SK-N-SH (cell line): ENCODE results near the gene ZC3H4. TPM values are rescaled to one million over a fixed set of nuclear protein-coding genes. Genes with fewer than 3 reads are reported as not detected.
A peak's percentile ranks its signal among the peaks of the same experiment; 100 is the strongest.

Experiments
- CTCF ChIA-PET: fragments of 300-600, 350-600 bp; formaldehyde crosslinking; extraction: SDS; loops from one replicate; lab custom pipeline; 2021; lab: Yijun Ruan, JAX
- POLR2A ChIA-PET: fragments of 350-600 bp; sonication (Branson Sonifier 250); formaldehyde crosslinking; extraction: SDS; loops from one replicate; lab custom pipeline; 2020; ENCODE audit warnings: antibody characterized with exemption, inconsistent platforms; lab: Yijun Ruan, JAX
- DNase-seq: peaks from one replicate; pipeline ENCODE4 v3.0.0; 2012
- H2AFZ ChIP-seq: fragments of 200-600 bp; sonication (generic); 2 replicates; pipeline ENCODE4 v1.8.1; 2016; ENCODE audit warnings: antibody characterized with exemption, mild to moderate bottlenecking, low read depth
- H3F3A ChIP-seq: fragments of 200-600 bp; sonication (generic); replicated peaks from 2 replicates; pipeline ENCODE3; 2016; ENCODE audit warnings: antibody characterized with exemption, mild to moderate bottlenecking; ENCODE audit not compliant: insufficient read depth
- H3K27ac ChIP-seq, 2 experiments: fragments of 200-500 bp in 1 of 2; fragments of 200-600 bp in 1 of 2; sonication (Bioruptor generic) in 1 of 2; sonication (generic), shearing (Covaris generic) in 1 of 2; 2 replicates each; pipeline versions ENCODE4 v1.5.1 to v1.6.1; 2014 to 2016; ENCODE audit warnings: low read depth in 2 of 2, inconsistent platforms in 1 of 2, low read length in 1 of 2, mild to moderate bottlenecking in 1 of 2, mixed read lengths in 1 of 2
- H3K27me3 ChIP-seq: fragments of 200-600 bp; sonication (generic), shearing (Covaris generic); 2 replicates; pipeline ENCODE4 v1.6.1; 2016; ENCODE audit warnings: mixed run types; ENCODE audit not compliant: insufficient read depth
- H3K36me3 ChIP-seq, 2 experiments: fragments of 200-500 bp in 1 of 2; fragments of 200-600 bp in 1 of 2; sonication (Bioruptor generic) in 1 of 2; sonication (generic) in 1 of 2; replicated peaks in 1 of 2; 2 replicates each; pipeline versions ENCODE3 to v1.5.1; 2014 to 2016; ENCODE audit warnings: low read length in 1 of 2, mild to moderate bottlenecking in 1 of 2; ENCODE audit not compliant: insufficient read depth in 2 of 2, control insufficient read depth in 1 of 2
- H3K4me1 ChIP-seq, 2 experiments: fragments of 200-500 bp in 1 of 2; fragments of 200-600 bp in 1 of 2; sonication (Bioruptor generic) in 1 of 2; sonication (generic), shearing (Covaris generic) in 1 of 2; 2 replicates each; pipeline versions ENCODE4 v1.5.1 to v1.6.1; 2014 to 2016; ENCODE audit warnings: low read depth in 1 of 2, low read length in 1 of 2, mixed run types in 1 of 2; ENCODE audit not compliant: insufficient read depth in 2 of 2, control insufficient read depth in 1 of 2
- H3K4me2 ChIP-seq: fragments of 200-600 bp; sonication (generic), shearing (Covaris generic); 2 replicates; pipeline ENCODE4 v1.6.1; 2017; ENCODE audit warnings: mixed run types
- H3K4me3 ChIP-seq, 2 experiments: fragments of 200-500 bp in 1 of 2; fragments of 200-600 bp in 1 of 2; sonication (Bioruptor generic) in 1 of 2; sonication (generic), shearing (Covaris generic) in 1 of 2; 2 replicates each; pipeline versions ENCODE4 v1.5.1 to v1.8.1; 2014 to 2016; ENCODE audit warnings: low read depth in 2 of 2, inconsistent platforms in 1 of 2, low read length in 1 of 2, mild to moderate bottlenecking in 1 of 2, mixed read lengths in 1 of 2, moderate library complexity in 1 of 2
- H3K79me2 ChIP-seq: fragments of 200-600 bp; sonication (generic); 2 replicates; pipeline ENCODE4 v1.8.1; 2017; ENCODE audit warnings: mild to moderate bottlenecking; ENCODE audit not compliant: insufficient read depth
- H3K9ac ChIP-seq: fragments of 200-600 bp; sonication (generic); 2 replicates; pipeline ENCODE4 v1.6.1; 2017; ENCODE audit warnings: mixed run types
- H3K9me2 ChIP-seq: fragments of 200-600 bp; sonication (generic); 2 replicates; pipeline ENCODE4 v1.6.1; 2017; ENCODE audit warnings: mixed run types
- H3K9me3 ChIP-seq: fragments of 200-600 bp; sonication (generic); 2 replicates; pipeline ENCODE4 v1.6.1; 2017; ENCODE audit warnings: mixed run types, mild to moderate bottlenecking, moderate library complexity
- H4K20me1 ChIP-seq: fragments of 200-600 bp; sonication (generic); 2 replicates; pipeline ENCODE4 v1.6.1; 2017; ENCODE audit warnings: mild to moderate bottlenecking, mixed run types; ENCODE audit not compliant: insufficient read depth
- FOXJ3 ChIP-seq: sonication (generic); formaldehyde crosslinking; IDR thresholded peaks from 2 replicates; pipeline ENCODE4 v1.5.1; 2020; ENCODE audit warnings: mild to moderate bottlenecking, missing genetic modification reagents
- GATA2 ChIP-seq: sonication (generic); formaldehyde crosslinking; IDR thresholded peaks from 2 replicates; pipeline ENCODE4 v1.5.0; 2020; ENCODE audit warnings: mild to moderate bottlenecking, missing genetic modification reagents
- MEF2A ChIP-seq: IDR thresholded peaks from 2 replicates; pipeline ENCODE4 v1.4.0; 2012; ENCODE audit warnings: low read depth, borderline replicate concordance
- MXI1 ChIP-seq: IDR thresholded peaks from 2 replicates; pipeline ENCODE4 v1.6.1; 2012; ENCODE audit warnings: mild to moderate bottlenecking, low read depth, low read length, improper control_type of control experiment
- NFIC ChIP-seq: IDR thresholded peaks from 2 replicates; pipeline ENCODE4 v1.4.0; 2012; ENCODE audit warnings: borderline replicate concordance
- NRF1 ChIP-seq: IDR thresholded peaks from 2 replicates; pipeline ENCODE4 v1.6.1; 2012; ENCODE audit warnings: low read depth, mild to moderate bottlenecking, low read length
- POLR2AphosphoS5 ChIP-seq: IDR thresholded peaks from 2 replicates; pipeline ENCODE4 v1.6.1; 2012; ENCODE audit warnings: low read depth, low read length
- RAD21 ChIP-seq: IDR thresholded peaks from 2 replicates; pipeline ENCODE4 v1.6.1; 2012; ENCODE audit warnings: mild to moderate bottlenecking, low read length
- RCOR1 ChIP-seq: fragments of 150-350 bp; IDR thresholded peaks from 2 replicates; pipeline ENCODE4 v1.6.1; 2017; ENCODE audit warnings: antibody characterized with exemption, low read length
- RFX5 ChIP-seq: IDR thresholded peaks from 2 replicates; pipeline ENCODE4 v1.6.1; 2012; ENCODE audit warnings: mild to moderate bottlenecking, improper control_type of control experiment, low read length
- RXRA ChIP-seq: IDR thresholded peaks from 2 replicates; pipeline ENCODE4 v1.4.0; 2012; ENCODE audit warnings: low read depth, mild to moderate bottlenecking, borderline replicate concordance
- SIN3A ChIP-seq: IDR thresholded peaks from 2 replicates; pipeline ENCODE4 v1.6.1; 2012; ENCODE audit warnings: low read depth, mild to moderate bottlenecking, low read length, moderate library complexity, borderline replicate concordance
- TAF1 ChIP-seq: IDR thresholded peaks from 2 replicates; pipeline ENCODE4 v1.6.1; 2012; ENCODE audit warnings: low read depth, mild to moderate bottlenecking, low read length, moderate library complexity, borderline replicate concordance
- TCF12 ChIP-seq: IDR thresholded peaks from 2 replicates; pipeline ENCODE4 v1.4.0; 2012
- WGBS: methylation state at CpG from one replicate; pipeline ENCODE4 v1.1.6; 2017; ENCODE audit warnings: low lambda C conversion rate; 5-methylcytosine and 5-hydroxymethylcytosine counted together
- polyA plus RNA-seq, 3 experiments: library from polyadenylated mRNA; depleted of rRNA; stranded (reverse); fragments of >200 nt; gene quantifications; 2 replicates each; pipeline ENCODE4 v1.2.3, GENCODE V29; 2012
- TF ChIP-seq, protein P1 (sequence below): IDR thresholded peaks from 2 replicates; pipeline ENCODE4 v1.4.0; 2012; ENCODE audit warnings: low read depth
- TF ChIP-seq, protein P2 (sequence below): IDR thresholded peaks from 2 replicates; pipeline ENCODE4 v1.4.0; 2012; ENCODE audit warnings: low read depth, borderline replicate concordance
- TF ChIP-seq, protein P3 (sequence below): fragments of 150-350 bp; IDR thresholded peaks from 2 replicates; pipeline ENCODE4 v1.6.1; 2017; ENCODE audit warnings: antibody characterized with exemption, low read length, low read depth, borderline replicate concordance
- TF ChIP-seq, protein P4 (sequence below): IDR thresholded peaks from 2 replicates; pipeline ENCODE4; 2012

ZC3H4 gene
- polyA plus RNA-seq, 1 of the 3 experiments (the other 2 are of a cell fraction) = 7.6 TPM

DNA sequence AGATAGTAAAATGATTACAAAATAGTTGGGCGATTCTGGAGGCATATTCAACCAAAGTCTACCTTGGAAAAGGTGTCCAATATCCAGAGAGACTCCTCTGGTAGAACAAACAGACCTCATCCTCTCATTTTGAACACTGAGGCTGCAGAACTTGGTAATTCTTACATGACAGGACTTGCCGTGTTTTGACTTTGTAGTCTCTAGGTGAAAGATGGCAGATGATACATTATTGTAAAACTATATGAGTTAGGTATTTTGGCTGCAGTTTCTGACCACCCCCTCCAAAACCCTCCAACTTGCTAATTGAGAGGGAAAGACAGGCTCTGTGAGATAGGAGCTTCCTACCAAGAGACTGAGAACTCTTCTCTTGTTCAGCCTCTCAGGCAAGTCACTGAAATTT, 39.7 kb upstream of the ZC3H4 start:
- no peak for TF ChIP-seq FOXJ3 (CRISPR knock-in tag)
- no peak for TF ChIP-seq NRF1
- TF ChIP-seq POLR2AphosphoS5 = no peak
- no peak for TF ChIP-seq RXRA
- TF ChIP-seq, protein P1, sequence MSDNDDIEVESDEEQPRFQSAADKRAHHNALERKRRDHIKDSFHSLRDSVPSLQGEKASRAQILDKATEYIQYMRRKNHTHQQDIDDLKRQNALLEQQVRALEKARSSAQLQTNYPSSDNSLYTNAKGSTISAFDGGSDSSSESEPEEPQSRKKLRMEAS = no peak
- TF ChIP-seq RCOR1 = no peak
- ChIA-PET POLR2A (no interaction called here), CTCF (interaction anchor here (3.0 to 10.9 kb wide), 2 partner anchors 57 to 93 kb away, joined by 12 to 132 read pairs; no protein-coding TSS in a partner anchor)
- H3K9me2 ChIP-seq = no peaks in the 10 kb centered on the region
- no peaks in the 10 kb centered on the region for H3K27me3 ChIP-seq
- peaks cover 44 to 53% of the 10 kb centered on the region in 2 experiments for H3K36me3 ChIP-seq
- no peak overlapping the region for H3K4me2 ChIP-seq
- peak overlapping the region in 1 of 2 experiments; percentile 25; a peak in 2 of 4 replicates for H3K27ac ChIP-seq
- DNase-seq = no peak
- H3K9me3 ChIP-seq = no peaks in the 10 kb centered on the region
- H3K79me2 ChIP-seq = peaks cover 90% of the 10 kb centered on the region
- H3K4me1 ChIP-seq = peaks cover 2 to 11% of the 10 kb centered on the region in 2 experiments; a peak in 3 of 4 replicates
- H2AFZ ChIP-seq = no peak overlapping the region
- H3F3A ChIP-seq = peaks cover 9% of the 10 kb centered on the region
- WGBS = 95% methylated on average over 2 of the region's 2 CpGs
- H4K20me1 ChIP-seq = peaks cover 2% of the 10 kb centered on the region; the same call in 1 of the 2 replicates
- no peak overlapping the region for H3K9ac ChIP-seq
- no peak overlapping the region for H3K4me3 ChIP-seq

DNA sequence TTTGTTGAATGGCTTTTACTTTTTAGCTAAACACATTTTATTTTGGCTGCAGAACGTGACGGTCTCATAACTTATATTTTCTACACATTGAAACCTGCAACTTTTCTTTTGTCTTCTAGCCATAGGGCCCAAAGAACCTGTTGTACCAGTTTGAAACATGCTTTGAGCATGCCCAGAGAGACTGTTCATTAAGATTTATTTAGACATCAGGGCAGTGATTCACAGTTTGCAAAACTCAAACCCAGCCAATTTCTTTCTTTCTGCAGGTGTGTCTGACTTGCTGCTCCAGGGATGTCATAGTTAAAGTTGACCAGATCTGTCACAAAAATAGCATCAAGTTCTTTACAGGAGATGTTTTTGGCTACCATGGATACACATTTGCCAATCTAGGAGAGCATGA, 39.1 kb upstream of the ZC3H4 start:
- H3K27me3 ChIP-seq = no peaks in the 10 kb centered on the region
- ChIA-PET POLR2A (no interaction called here), CTCF (interaction anchor here (10.9 kb wide), 1 partner anchor 93 kb away, joined by 132 read pairs; no protein-coding TSS in a partner anchor)
- peaks cover 90% of the 10 kb centered on the region for H3K79me2 ChIP-seq
- peaks cover 3% of the 10 kb centered on the region for H3F3A ChIP-seq
- H3K4me1 ChIP-seq = peaks cover 0 to 5% of the 10 kb centered on the region in 2 experiments; a peak in 3 of 4 replicates
- WGBS = 98% methylated on average over 2 of the region's 2 CpGs
- no peak overlapping the region for H2AFZ ChIP-seq
- peak overlapping the region in 1 of 2 experiments; percentile 50; a peak in 1 of 4 replicates for H3K27ac ChIP-seq
- H3K4me3 ChIP-seq = no peak overlapping the region
- no peak overlapping the region for H3K4me2 ChIP-seq
- no peak overlapping the region for H3K9ac ChIP-seq
- H4K20me1 ChIP-seq = no peaks in the 10 kb centered on the region; the same call in 1 of the 2 replicates
- no peaks in the 10 kb centered on the region for H3K9me3 ChIP-seq
- H3K36me3 ChIP-seq = peaks cover 41 to 53% of the 10 kb centered on the region in 2 experiments
- no peaks in the 10 kb centered on the region for H3K9me2 ChIP-seq
- DNase-seq = no peak
- TF ChIP-seq TAF1 (no peak), TCF12 (peak; percentile 22; the same call in 1 of the 2 replicates), SIN3A (no peak), FOXJ3 (CRISPR knock-in tag) (no peak), RAD21 (no peak)
- TF ChIP-seq, protein P2, sequence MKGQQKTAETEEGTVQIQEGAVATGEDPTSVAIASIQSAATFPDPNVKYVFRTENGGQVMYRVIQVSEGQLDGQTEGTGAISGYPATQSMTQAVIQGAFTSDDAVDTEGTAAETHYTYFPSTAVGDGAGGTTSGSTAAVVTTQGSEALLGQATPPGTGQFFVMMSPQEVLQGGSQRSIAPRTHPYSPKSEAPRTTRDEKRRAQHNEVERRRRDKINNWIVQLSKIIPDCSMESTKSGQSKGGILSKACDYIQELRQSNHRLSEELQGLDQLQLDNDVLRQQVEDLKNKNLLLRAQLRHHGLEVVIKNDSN = no peak

DNA sequence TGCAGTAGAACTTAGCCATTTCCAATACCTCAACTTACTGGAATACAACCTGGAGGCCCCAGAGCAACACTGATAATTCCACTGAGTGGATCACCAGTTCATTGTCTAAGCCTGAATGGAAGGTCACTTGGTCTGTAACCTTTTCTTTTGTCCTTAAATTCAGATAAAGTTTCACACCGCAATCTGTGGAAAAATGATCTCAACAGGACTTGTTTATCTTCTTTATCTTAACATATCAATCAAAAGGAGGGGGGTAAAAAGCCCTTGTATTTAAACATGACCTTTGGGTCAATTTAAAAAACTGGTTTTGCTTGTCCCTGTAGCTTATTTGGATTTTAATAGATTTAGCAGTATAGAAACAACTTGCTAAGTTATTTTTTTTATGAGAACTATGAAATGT, 38.6 kb upstream of the ZC3H4 start:
- Histone ChIP-seq H3K79me2 (peaks cover 90% of the 10 kb centered on the region), H3K9ac (no peak overlapping the region), H4K20me1 (no peaks in the 10 kb centered on the region), H3F3A (no peaks in the 10 kb centered on the region), H3K4me1 (peaks cover 0 to under 1% of the 10 kb centered on the region in 2 experiments; a peak in 1 of 4 replicates), H2AFZ (no peak overlapping the region), H3K4me2 (no peak overlapping the region), H3K27ac (peak overlapping the region in 1 of 2 experiments; percentile 50; a peak in 1 of 4 replicates), H3K36me3 (peaks cover 39 to 54% of the 10 kb centered on the region in 2 experiments), H3K9me3 (no peaks in the 10 kb centered on the region), H3K9me2 (no peaks in the 10 kb centered on the region), H3K27me3 (no peaks in the 10 kb centered on the region), H3K4me3 (no peak overlapping the region)
- ChIA-PET POLR2A (no interaction called here), CTCF (interaction anchor here (10.9 kb wide), 1 partner anchor 94 kb away, joined by 132 read pairs; no protein-coding TSS in a partner anchor)
- no peak for DNase-seq
- 100% methylated on average over 1 of the region's 1 CpG for WGBS
- TF ChIP-seq MEF2A (no peak), MXI1 (no peak), RFX5 (no peak), NFIC (no peak), SIN3A (no peak), RXRA (no peak), TAF1 (no peak), GATA2 (no peak)
- TF ChIP-seq, protein P2 = no peak
- TF ChIP-seq, protein P3, sequence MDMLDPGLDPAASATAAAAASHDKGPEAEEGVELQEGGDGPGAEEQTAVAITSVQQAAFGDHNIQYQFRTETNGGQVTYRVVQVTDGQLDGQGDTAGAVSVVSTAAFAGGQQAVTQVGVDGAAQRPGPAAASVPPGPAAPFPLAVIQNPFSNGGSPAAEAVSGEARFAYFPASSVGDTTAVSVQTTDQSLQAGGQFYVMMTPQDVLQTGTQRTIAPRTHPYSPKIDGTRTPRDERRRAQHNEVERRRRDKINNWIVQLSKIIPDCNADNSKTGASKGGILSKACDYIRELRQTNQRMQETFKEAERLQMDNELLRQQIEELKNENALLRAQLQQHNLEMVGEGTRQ = no peak
- TF ChIP-seq, protein P4, sequence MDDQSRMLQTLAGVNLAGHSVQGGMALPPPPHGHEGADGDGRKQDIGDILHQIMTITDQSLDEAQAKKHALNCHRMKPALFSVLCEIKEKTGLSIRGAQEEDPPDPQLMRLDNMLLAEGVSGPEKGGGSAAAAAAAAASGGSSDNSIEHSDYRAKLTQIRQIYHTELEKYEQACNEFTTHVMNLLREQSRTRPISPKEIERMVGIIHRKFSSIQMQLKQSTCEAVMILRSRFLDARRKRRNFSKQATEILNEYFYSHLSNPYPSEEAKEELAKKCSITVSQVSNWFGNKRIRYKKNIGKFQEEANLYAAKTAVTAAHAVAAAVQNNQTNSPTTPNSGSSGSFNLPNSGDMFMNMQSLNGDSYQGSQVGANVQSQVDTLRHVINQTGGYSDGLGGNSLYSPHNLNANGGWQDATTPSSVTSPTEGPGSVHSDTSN = no peak
